ENCODE data around the gene CAMK1D.
A peak's percentile ranks its signal among the peaks of the same experiment; 100 is the strongest.

Gene CAMK1D

GRCh38 chr10:12633776-12634620 is 284.7 kb downstream of the CAMK1D start:
- DNase-seq: no peak

GRCh38 chr10:12634621-12634931 is 285.2 kb downstream of the CAMK1D start:
- no peak for DNase-seq

GRCh38 chr10:12635127-12635541 is 285.8 kb downstream of the CAMK1D start:
- DNase-seq: no peak

GRCh38 chr10:12636571-12636970 is 287.2 kb downstream of the CAMK1D start:
- no peak for DNase-seq

- no peak for DNase-seq
Measured at GRCh38 chr10:12637649-12638048, 288.3 kb downstream of the CAMK1D start.

GRCh38 chr10:12638103-12638502 is 288.8 kb downstream of the CAMK1D start:
- DNase-seq: peak; percentile 49

- no peak for DNase-seq
Measured at GRCh38 chr10:12638781-12639180, 289.4 kb downstream of the CAMK1D start.

GRCh38 chr10:12639996-12640944 is 290.9 kb downstream of the CAMK1D start:
- no peak for DNase-seq

GRCh38 chr10:12642036-12642435 is 292.7 kb downstream of the CAMK1D start:
- DNase-seq: no peak

GRCh38 chr10:12643279-12643678 is 293.9 kb downstream of the CAMK1D start:
- DNase-seq: no peak

GRCh38 chr10:12644380-12645144 is 295.2 kb downstream of the CAMK1D start:
- no peak for DNase-seq

GRCh38 chr10:12645449-12645848 is 296.1 kb downstream of the CAMK1D start:
- no peak for DNase-seq

- DNase-seq: no peak
Measured at GRCh38 chr10:12649012-12649584, 299.8 kb downstream of the CAMK1D start.

GRCh38 chr10:12650122-12650521 is 300.8 kb downstream of the CAMK1D start:
- DNase-seq: no peak

GRCh38 chr10:12650538-12651298 is 301.4 kb downstream of the CAMK1D start:
- no peak for DNase-seq

- no peak for DNase-seq
Measured at GRCh38 chr10:12655940-12656339, 306.6 kb downstream of the CAMK1D start.

- peak; percentile 77 for DNase-seq
Measured at GRCh38 chr10:12656518-12657142, 307.3 kb downstream of the CAMK1D start.

GRCh38 chr10:12657489-12657888 is 308.1 kb downstream of the CAMK1D start:
- no peak for DNase-seq

GRCh38 chr10:12658526-12658925 is 309.2 kb downstream of the CAMK1D start:
- DNase-seq: no peak

GRCh38 chr10:12659706-12660105 is 310.4 kb downstream of the CAMK1D start:
- no peak for DNase-seq

- DNase-seq: no peak
Measured at GRCh38 chr10:12660812-12661211, 311.5 kb downstream of the CAMK1D start.
